ENCODE measurements around the gene EP300. TPM values are rescaled to one million over a fixed set of nuclear protein-coding genes. Genes with fewer than 3 reads are reported as not detected.

Gene EP300
- total RNA-seq, 1 donor from 2014 or later, result 24.0 TPM

GRCh38 chr22:41222846-41223507, 130.6 kb downstream of the EP300 start:
- Histone ChIP-seq H3K36me3 (ENCODE audit: control insufficient read depth, insufficient read depth, low read length) (peaks cover 42% of the 10 kb centered on the region), H3K4me3 (ENCODE audit: low read depth, low read length) (no peak overlapping the region), H3K27me3 (ENCODE audit: control insufficient read depth, insufficient read depth, low read length) (no peaks in the 10 kb centered on the region)
- DNase-seq (ENCODE audit: low read depth) (no peak), FAIRE-seq (no peak)
- TF ChIP-seq CTCF (IDR thresholded peaks at IDR 0.05; ENCODE audit: insufficient read depth, low read length, severe bottlenecking), result no peak

- no peak for TF ChIP-seq CTCF (IDR thresholded peaks at IDR 0.05; ENCODE audit: insufficient read depth, low read length, severe bottlenecking)
- no peaks in the 10 kb centered on the region for H3K27me3 ChIP-seq (ENCODE audit: control insufficient read depth, insufficient read depth, low read length)
- H3K4me3 ChIP-seq (ENCODE audit: low read depth, low read length), result no peak overlapping the region
- DNase-seq (ENCODE audit: low read depth), result peak; percentile 20
- peak; percentile 23 for FAIRE-seq
- H3K36me3 ChIP-seq (ENCODE audit: control insufficient read depth, insufficient read depth, low read length), result peaks cover 42% of the 10 kb centered on the region
Measured at GRCh38 chr22:41223535-41223934, 131.1 kb downstream of the EP300 start.

DNA sequence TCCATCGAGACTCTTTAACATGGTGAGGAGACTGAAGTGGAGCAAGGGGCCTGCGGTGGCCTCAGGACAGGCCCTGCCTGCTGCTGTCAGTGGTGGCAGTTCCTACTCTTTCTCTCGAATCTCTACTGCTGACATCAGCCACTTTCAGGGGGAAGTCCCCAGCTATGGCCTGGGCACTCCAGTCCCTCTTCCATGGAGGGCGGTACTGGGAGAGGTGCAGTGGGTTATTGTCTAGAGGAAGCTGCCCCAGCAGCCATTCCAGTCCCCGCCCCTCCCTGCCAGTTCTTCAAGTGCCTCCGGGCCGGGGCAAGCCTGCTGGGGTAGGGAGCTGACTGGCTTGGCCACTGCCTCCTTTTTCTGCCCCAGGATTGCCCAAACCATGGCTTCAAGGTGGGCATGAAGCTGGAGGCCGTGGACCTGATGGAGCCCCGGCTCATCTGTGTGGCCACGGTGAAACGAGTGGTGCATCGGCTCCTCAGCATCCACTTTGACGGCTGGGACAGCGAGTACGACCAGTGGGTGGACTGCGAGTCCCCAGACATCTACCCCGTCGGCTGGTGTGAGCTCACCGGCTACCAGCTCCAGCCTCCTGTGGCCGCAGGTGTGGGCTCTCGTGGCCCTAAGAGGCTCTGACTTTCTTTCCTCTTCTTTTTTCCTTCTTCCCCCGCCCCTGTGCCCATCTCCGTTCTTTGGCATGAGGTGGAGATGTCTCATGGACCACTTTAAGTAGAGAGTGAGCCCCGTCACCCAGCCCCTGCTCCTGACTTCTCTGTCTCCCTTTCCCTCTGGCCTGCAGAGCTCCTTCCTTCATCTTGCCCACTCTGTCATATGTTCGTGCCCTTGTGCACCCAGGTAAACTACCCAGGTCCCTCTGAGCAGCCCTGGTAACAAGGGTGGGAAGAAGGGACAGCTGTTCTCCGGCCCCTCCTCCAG, 134.6 kb downstream of the EP300 start:
- no peak for TF ChIP-seq CTCF (IDR thresholded peaks at IDR 0.05; ENCODE audit: insufficient read depth, low read length, severe bottlenecking)
- Histone ChIP-seq H3K4me3 (ENCODE audit: low read depth, low read length) (no peak overlapping the region), H3K27me3 (ENCODE audit: control insufficient read depth, insufficient read depth, low read length) (no peaks in the 10 kb centered on the region), H3K36me3 (ENCODE audit: control insufficient read depth, insufficient read depth, low read length) (peaks cover 38% of the 10 kb centered on the region)
- FAIRE-seq (no peak), DNase-seq (ENCODE audit: low read depth) (no peak)

GRCh38 chr22:41229215-41229614, 136.8 kb downstream of the EP300 start:
- DNase-seq (ENCODE audit: low read depth) (no peak), FAIRE-seq (peak; percentile 7)
- Histone ChIP-seq H3K27me3 (ENCODE audit: control insufficient read depth, insufficient read depth, low read length) (no peaks in the 10 kb centered on the region), H3K4me3 (ENCODE audit: low read depth, low read length) (no peak overlapping the region), H3K36me3 (ENCODE audit: control insufficient read depth, insufficient read depth, low read length) (peaks cover 31% of the 10 kb centered on the region)
- TF ChIP-seq CTCF (IDR thresholded peaks at IDR 0.05; ENCODE audit: insufficient read depth, low read length, severe bottlenecking), result no peak

Other genes with a start within 250 kb of the EP300 start
- 194 and 205 TPM in 2 replicates for gene ST13, start 236.0 kb upstream of the EP300 start, total RNA-seq
- gene XPNPEP3, start 235.4 kb upstream of the EP300 start, total RNA-seq, result 5.5 and 5.6 TPM in 2 replicates
- not detected in 2 replicates for gene DNAJB7, start 230.5 kb upstream of the EP300 start, total RNA-seq
- 35.8 and 45.7 TPM in 2 replicates for gene RBX1, start 141.2 kb upstream of the EP300 start, total RNA-seq
- 8.2 and 10.8 TPM in 2 replicates for gene L3MBTL2, start 112.7 kb downstream of the EP300 start, total RNA-seq
- 1.6 and 2.4 TPM in 2 replicates for gene CHADL, start 148.3 kb downstream of the EP300 start, total RNA-seq
- 63.2 and 65.0 TPM in 2 replicates for gene RANGAP1, start 193.6 kb downstream of the EP300 start, total RNA-seq
- 14.5 and 21.9 TPM in 2 replicates for gene ZC3H7B, start 208.9 kb downstream of the EP300 start, total RNA-seq